DOHH2 (cell line): ENCODE measurements around the gene MACROD2.

Experiments
- CTCF ChIP-seq: fragments of 200-600 bp; sonication (generic); IDR thresholded peaks from one replicate; pipeline ENCODE4 v1.5.1; 2014; ENCODE audit warnings: antibody characterized with exemption, mild to moderate bottlenecking, low read depth, low read length; ENCODE audit not compliant: poor library complexity, severe bottlenecking
- EZH2phosphoT487 ChIP-seq: fragments of 200-600 bp; sonication (generic); IDR thresholded peaks from 2 replicates; pipeline ENCODE4 v1.6.1; 2017; ENCODE audit warnings: borderline replicate concordance, mild to moderate bottlenecking, antibody characterized with exemption, low read length, moderate library complexity, mixed read lengths

GRCh38 chr20:15642109-15642508, 1646.8 kb downstream of the MACROD2 start:
- TF ChIP-seq CTCF (no peak), EZH2phosphoT487 (no peak)
